A673 (cell line): ENCODE data around the gene WDFY3. TPM values are rescaled to one million over a fixed set of nuclear protein-coding genes. Genes with fewer than 3 reads are reported as not detected.
A peak's percentile ranks its signal among the peaks of the same experiment; 100 is the strongest.

Experiments used
- BruUV-seq: library from RNA; stranded (reverse); fragments of 400-500 nt; replicated peaks from 2 replicates; lab custom pipeline; 2021; lab: Mats Ljungman, UMichigan
- CTCF ChIA-PET: fragments of 300-600 bp; sonication (Branson Sonifier 250); formaldehyde crosslinking; loops from one replicate; lab custom pipeline; 2022; ENCODE audit warnings: antibody characterized with exemption; lab: Charles Lee
- POLR2A ChIA-PET: fragments of 300-600 bp; sonication (Branson Sonifier 250); formaldehyde crosslinking; loops from one replicate; lab custom pipeline; 2022; ENCODE audit warnings: antibody characterized with exemption; ENCODE audit not compliant: low non-redundant PET; lab: Charles Lee
- DNase-seq: peaks from one replicate; pipeline ENCODE4 v3.0.0-alpha.2; 2015; ENCODE audit warnings: low spot score
- H3K27ac ChIP-seq: fragments of 200-600 bp; sonication (generic); 2 replicates; pipeline ENCODE4 v1.5.1; 2016; ENCODE audit warnings: mixed run types, low read depth, mild to moderate bottlenecking, mixed read lengths, antibody characterized with exemption, low read length; ENCODE audit not compliant: poor library complexity, severe bottlenecking
- H3K27me3 ChIP-seq: fragments of 200-600 bp; sonication (generic); replicated peaks from 2 replicates; pipeline ENCODE4 v1.6.1; 2017; ENCODE audit warnings: mixed run types, low read depth, mild to moderate bottlenecking, mixed read lengths, antibody characterized with exemption, low read length; ENCODE audit not compliant: insufficient read depth, poor library complexity
- H3K36me3 ChIP-seq: fragments of 200-600 bp; sonication (generic); 2 replicates; pipeline ENCODE4 v1.6.1; 2016; ENCODE audit warnings: mixed run types, mild to moderate bottlenecking, mixed read lengths, antibody characterized with exemption, low read length; ENCODE audit not compliant: insufficient read depth, poor library complexity, severe bottlenecking
- H3K4me1 ChIP-seq: fragments of 200-600 bp; sonication (generic); 2 replicates; pipeline ENCODE4 v1.6.1; 2017; ENCODE audit warnings: mixed run types, mild to moderate bottlenecking, mixed read lengths, antibody characterized with exemption, low read length; ENCODE audit not compliant: insufficient read depth, poor library complexity, severe bottlenecking
- H3K4me3 ChIP-seq: fragments of 200-600 bp; sonication (generic); 2 replicates; pipeline ENCODE4 v1.5.1; 2016; ENCODE audit warnings: low read depth, mixed run types, mild to moderate bottlenecking, mixed read lengths, low read length; ENCODE audit not compliant: poor library complexity, severe bottlenecking
- H3K9me3 ChIP-seq: fragments of 200-600 bp; sonication (generic); 2 replicates; pipeline ENCODE4 v1.6.1; 2016; ENCODE audit warnings: mixed run types, low read depth, mild to moderate bottlenecking, mixed read lengths, antibody characterized with exemption, low read length; ENCODE audit not compliant: poor library complexity, severe bottlenecking
- EZH2 ChIP-seq: fragments of 200-600 bp; sonication (generic); IDR thresholded peaks from 2 replicates; pipeline ENCODE4 v1.6.1; 2017; ENCODE audit warnings: borderline replicate concordance, low read depth, mild to moderate bottlenecking, mixed read lengths, antibody characterized with exemption, low read length; ENCODE audit not compliant: poor library complexity, severe bottlenecking
- intact Hi-C: fragments of 100-400 bp; cut with micrococcal nuclease; formaldehyde crosslinking; loops from one replicate; pipeline ENCODE4 v1.10.0; 2022; ENCODE audit not compliant: unreplicated experiment
- total RNA-seq: library from RNA; stranded (reverse); gene quantifications from 2 replicates; pipeline ENCODE4 v1.2.3, GENCODE V29; 2021
- TF ChIP-seq, protein P1 (sequence below): fragments of 300-800, 200-600 bp; sonication (generic); conservative IDR thresholded peaks from 2 replicates; pipeline ENCODE4 v1.5.1; 2017; ENCODE audit warnings: low read depth, mild to moderate bottlenecking, antibody characterized with exemption, low read length, moderate library complexity, mixed read lengths

The WDFY3 gene
- total RNA-seq, 1 experiment from 2014 or later, result 43.4 TPM

DNA sequence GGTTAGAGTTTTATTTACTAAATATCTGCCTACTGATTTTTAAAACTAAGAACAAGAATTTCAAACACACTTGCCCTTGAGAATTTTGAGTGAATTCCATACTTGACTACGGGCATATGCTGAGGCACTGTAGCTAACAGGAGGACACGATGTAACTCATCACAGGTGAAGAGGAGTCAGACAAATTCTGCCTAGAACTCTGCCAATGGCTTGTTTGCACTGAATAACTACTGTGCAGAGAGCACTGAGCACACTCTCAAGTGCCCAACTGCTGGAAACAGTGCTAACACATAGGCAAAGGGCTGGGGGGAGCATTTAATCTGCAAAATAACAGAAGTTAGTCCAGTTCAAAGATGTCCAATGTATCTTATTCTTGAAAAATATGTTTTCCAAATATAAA is 104.4 kb downstream of the WDFY3 start:
- no peak for DNase-seq
- Histone ChIP-seq H3K27me3 (no peaks in the 10 kb centered on the region), H3K9me3 (no peaks in the 10 kb centered on the region), H3K27ac (no peak overlapping the region), H3K4me3 (no peak overlapping the region), H3K36me3 (no peaks in the 10 kb centered on the region), H3K4me1 (peaks cover 7% of the 10 kb centered on the region)
- no peak for TF ChIP-seq EZH2
- TF ChIP-seq, protein P1, sequence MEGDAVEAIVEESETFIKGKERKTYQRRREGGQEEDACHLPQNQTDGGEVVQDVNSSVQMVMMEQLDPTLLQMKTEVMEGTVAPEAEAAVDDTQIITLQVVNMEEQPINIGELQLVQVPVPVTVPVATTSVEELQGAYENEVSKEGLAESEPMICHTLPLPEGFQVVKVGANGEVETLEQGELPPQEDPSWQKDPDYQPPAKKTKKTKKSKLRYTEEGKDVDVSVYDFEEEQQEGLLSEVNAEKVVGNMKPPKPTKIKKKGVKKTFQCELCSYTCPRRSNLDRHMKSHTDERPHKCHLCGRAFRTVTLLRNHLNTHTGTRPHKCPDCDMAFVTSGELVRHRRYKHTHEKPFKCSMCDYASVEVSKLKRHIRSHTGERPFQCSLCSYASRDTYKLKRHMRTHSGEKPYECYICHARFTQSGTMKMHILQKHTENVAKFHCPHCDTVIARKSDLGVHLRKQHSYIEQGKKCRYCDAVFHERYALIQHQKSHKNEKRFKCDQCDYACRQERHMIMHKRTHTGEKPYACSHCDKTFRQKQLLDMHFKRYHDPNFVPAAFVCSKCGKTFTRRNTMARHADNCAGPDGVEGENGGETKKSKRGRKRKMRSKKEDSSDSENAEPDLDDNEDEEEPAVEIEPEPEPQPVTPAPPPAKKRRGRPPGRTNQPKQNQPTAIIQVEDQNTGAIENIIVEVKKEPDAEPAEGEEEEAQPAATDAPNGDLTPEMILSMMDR, result no peak
- ChIA-PET CTCF (no interaction called here), POLR2A (no interaction called here)
- intact Hi-C loops, result no loop called here
- BruUV-seq, result no TSS peak

DNA sequence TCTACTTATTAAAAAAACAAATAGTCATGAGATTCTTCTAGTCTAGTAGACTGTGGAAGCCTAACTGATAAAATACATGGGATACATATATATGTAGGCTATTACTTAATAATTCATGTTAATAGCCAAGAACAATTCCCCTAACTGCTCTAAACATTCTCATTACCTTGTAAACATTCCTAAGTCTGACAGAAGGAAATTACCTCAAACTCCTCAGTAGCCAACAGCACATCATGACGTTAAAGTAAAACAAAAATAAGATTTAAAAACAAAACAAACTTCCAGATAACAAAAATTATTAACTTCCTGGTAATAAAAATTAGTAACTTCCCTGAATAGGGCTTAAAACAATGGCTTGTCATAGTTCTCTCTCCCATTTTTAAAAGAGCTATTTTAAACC is 109.2 kb downstream of the WDFY3 start:
- no peak for DNase-seq
- Histone ChIP-seq H3K4me3 (no peak overlapping the region), H3K27ac (no peak overlapping the region), H3K9me3 (no peaks in the 10 kb centered on the region), H3K36me3 (no peaks in the 10 kb centered on the region), H3K4me1 (peaks cover 18% of the 10 kb centered on the region), H3K27me3 (no peaks in the 10 kb centered on the region)
- intact Hi-C loops, result loop anchor here (10.0 kb wide), 1 partner anchor 108 kb away; the partner anchor contains the start of gene WDFY3
- TF ChIP-seq EZH2, result no peak
- TF ChIP-seq, protein P1, result no peak
- CTCF ChIA-PET, result no interaction called here
- POLR2A ChIA-PET, result no interaction called here
- BruUV-seq, result no TSS peak

DNA sequence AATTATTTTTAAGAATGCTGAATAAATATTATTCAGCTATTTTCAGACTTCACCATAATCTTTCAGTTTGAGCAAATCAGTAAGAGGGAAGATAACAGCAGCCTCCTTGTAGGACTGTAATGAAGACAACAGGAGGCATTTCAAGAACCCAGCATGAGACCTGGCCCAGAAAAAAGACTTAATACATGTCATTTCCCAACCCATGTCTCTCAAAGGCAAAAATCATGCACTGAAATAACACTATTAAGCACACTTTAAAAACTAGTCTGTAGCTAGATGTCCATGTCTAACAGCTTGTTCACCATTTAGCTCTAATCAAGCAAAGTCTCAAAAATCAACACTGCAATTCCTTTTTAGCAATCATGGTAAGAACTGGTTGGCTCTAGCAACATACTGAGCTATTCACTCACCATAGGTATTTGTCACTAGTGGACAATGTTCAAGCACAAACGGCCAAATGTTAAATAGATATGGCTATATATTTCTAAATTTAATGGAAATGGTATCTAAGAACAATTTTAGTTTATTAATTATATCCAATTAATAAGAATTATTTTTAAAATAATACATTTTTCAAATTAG is 109.9 kb downstream of the WDFY3 start:
- ChIA-PET CTCF (no interaction called here), POLR2A (no interaction called here)
- Histone ChIP-seq H3K9me3 (no peaks in the 10 kb centered on the region), H3K27me3 (no peaks in the 10 kb centered on the region), H3K27ac (no peak overlapping the region), H3K36me3 (no peaks in the 10 kb centered on the region), H3K4me1 (peaks cover 18% of the 10 kb centered on the region), H3K4me3 (no peak overlapping the region)
- BruUV-seq, result no TSS peak
- DNase-seq, result peak; percentile 75
- intact Hi-C loops, result loop anchor here (10.0 kb wide), 1 partner anchor 108 kb away; the partner anchor contains the start of gene WDFY3
- TF ChIP-seq, protein P1, result no peak
- no peak for TF ChIP-seq EZH2
